Measurements from ENCODE around the gene RHOJ.

Gene RHOJ

GRCh38 chr14:63223596-63223995 is 19.4 kb downstream of the RHOJ start:
- Histone ChIP-seq H3K27me3 (ENCODE audit: insufficient read depth, insufficient read length) (no peaks in the 10 kb centered on the region), H3K4me1 (ENCODE audit: insufficient read depth, insufficient read length) (no peaks in the 10 kb centered on the region), H3K9me3 (ENCODE audit: insufficient read depth, low read length) (no peaks in the 10 kb centered on the region), H3K9ac (ENCODE audit: insufficient read length, low read depth) (no peak overlapping the region), H3K36me3 (ENCODE audit: insufficient read depth, insufficient read length, low read length) (no peaks in the 10 kb centered on the region), H3K4me3 (ENCODE audit: insufficient read length, low read depth) (no peak overlapping the region)
- TF ChIP-seq YY1 (IDR thresholded peaks at IDR 0.05; ENCODE audit: insufficient read depth, insufficient read length), result no peak
- no peak for TF ChIP-seq ZNF274 (IDR thresholded peaks at IDR 0.05; ENCODE audit: low read depth, low read length)
- TF ChIP-seq SUZ12 (IDR thresholded peaks at IDR 0.05; ENCODE audit: extremely low read depth, insufficient read depth, insufficient read length), result no peak
- no peak for DNase-seq (ENCODE audit: low read depth, low spot score)

- H3K36me3 ChIP-seq (ENCODE audit: insufficient read depth, insufficient read length, low read length), result no peaks in the 10 kb centered on the region
- no peaks in the 10 kb centered on the region for H3K9me3 ChIP-seq (ENCODE audit: insufficient read depth, low read length)
- H3K9ac ChIP-seq (ENCODE audit: insufficient read length, low read depth), result no peak overlapping the region
- no peak overlapping the region for H3K4me3 ChIP-seq (ENCODE audit: insufficient read length, low read depth)
- TF ChIP-seq ZNF274 (IDR thresholded peaks at IDR 0.05; ENCODE audit: low read depth, low read length) (no peak), SUZ12 (IDR thresholded peaks at IDR 0.05; ENCODE audit: extremely low read depth, insufficient read depth, insufficient read length) (no peak), YY1 (IDR thresholded peaks at IDR 0.05; ENCODE audit: insufficient read depth, insufficient read length) (no peak)
- H3K4me1 ChIP-seq (ENCODE audit: insufficient read depth, insufficient read length), result no peaks in the 10 kb centered on the region
- DNase-seq (ENCODE audit: low read depth, low spot score), result no peak
- no peaks in the 10 kb centered on the region for H3K27me3 ChIP-seq (ENCODE audit: insufficient read depth, insufficient read length)
Observed at GRCh38 chr14:63224196-63224595, 20.0 kb downstream of the RHOJ start.

GRCh38 chr14:63228217-63228616 is 24.0 kb downstream of the RHOJ start:
- Histone ChIP-seq H3K9me3 (ENCODE audit: insufficient read depth, low read length) (no peaks in the 10 kb centered on the region), H3K4me3 (ENCODE audit: insufficient read length, low read depth) (no peak overlapping the region), H3K36me3 (ENCODE audit: insufficient read depth, insufficient read length, low read length) (no peaks in the 10 kb centered on the region), H3K4me1 (ENCODE audit: insufficient read depth, insufficient read length) (no peaks in the 10 kb centered on the region), H3K27me3 (ENCODE audit: insufficient read depth, insufficient read length) (no peaks in the 10 kb centered on the region), H3K9ac (ENCODE audit: insufficient read length, low read depth) (no peak overlapping the region)
- TF ChIP-seq ZNF274 (IDR thresholded peaks at IDR 0.05; ENCODE audit: low read depth, low read length) (no peak), SUZ12 (IDR thresholded peaks at IDR 0.05; ENCODE audit: extremely low read depth, insufficient read depth, insufficient read length) (no peak), YY1 (IDR thresholded peaks at IDR 0.05; ENCODE audit: insufficient read depth, insufficient read length) (no peak)
- DNase-seq (ENCODE audit: low read depth, low spot score), result no peak

GRCh38 chr14:63229330-63230059 is 25.3 kb downstream of the RHOJ start:
- no peak for TF ChIP-seq ZNF274 (IDR thresholded peaks at IDR 0.05; ENCODE audit: low read depth, low read length)
- TF ChIP-seq YY1 (IDR thresholded peaks at IDR 0.05; ENCODE audit: insufficient read depth, insufficient read length), result no peak
- TF ChIP-seq SUZ12 (IDR thresholded peaks at IDR 0.05; ENCODE audit: extremely low read depth, insufficient read depth, insufficient read length), result no peak
- DNase-seq (ENCODE audit: low read depth, low spot score), result no peak
- Histone ChIP-seq H3K9ac (ENCODE audit: insufficient read length, low read depth) (no peak overlapping the region), H3K27me3 (ENCODE audit: insufficient read depth, insufficient read length) (no peaks in the 10 kb centered on the region), H3K36me3 (ENCODE audit: insufficient read depth, insufficient read length, low read length) (no peaks in the 10 kb centered on the region), H3K4me1 (ENCODE audit: insufficient read depth, insufficient read length) (no peaks in the 10 kb centered on the region), H3K9me3 (ENCODE audit: insufficient read depth, low read length) (no peaks in the 10 kb centered on the region), H3K4me3 (ENCODE audit: insufficient read length, low read depth) (no peak overlapping the region)

GRCh38 chr14:63231766-63232165 is 27.5 kb downstream of the RHOJ start:
- H3K27me3 ChIP-seq (ENCODE audit: insufficient read depth, insufficient read length), result no peaks in the 10 kb centered on the region
- DNase-seq (ENCODE audit: low read depth, low spot score), result no peak
- H3K36me3 ChIP-seq (ENCODE audit: insufficient read depth, insufficient read length, low read length), result no peaks in the 10 kb centered on the region
- H3K9ac ChIP-seq (ENCODE audit: insufficient read length, low read depth), result no peak overlapping the region
- no peak overlapping the region for H3K4me3 ChIP-seq (ENCODE audit: insufficient read length, low read depth)
- H3K9me3 ChIP-seq (ENCODE audit: insufficient read depth, low read length), result no peaks in the 10 kb centered on the region
- TF ChIP-seq YY1 (IDR thresholded peaks at IDR 0.05; ENCODE audit: insufficient read depth, insufficient read length) (no peak), ZNF274 (IDR thresholded peaks at IDR 0.05; ENCODE audit: low read depth, low read length) (no peak), SUZ12 (IDR thresholded peaks at IDR 0.05; ENCODE audit: extremely low read depth, insufficient read depth, insufficient read length) (no peak)
- H3K4me1 ChIP-seq (ENCODE audit: insufficient read depth, insufficient read length), result no peaks in the 10 kb centered on the region

- Histone ChIP-seq H3K4me1 (ENCODE audit: insufficient read depth, insufficient read length) (no peaks in the 10 kb centered on the region), H3K4me3 (ENCODE audit: insufficient read length, low read depth) (no peak overlapping the region), H3K27me3 (ENCODE audit: insufficient read depth, insufficient read length) (no peaks in the 10 kb centered on the region), H3K9ac (ENCODE audit: insufficient read length, low read depth) (no peak overlapping the region), H3K9me3 (ENCODE audit: insufficient read depth, low read length) (no peaks in the 10 kb centered on the region), H3K36me3 (ENCODE audit: insufficient read depth, insufficient read length, low read length) (no peaks in the 10 kb centered on the region)
- TF ChIP-seq SUZ12 (IDR thresholded peaks at IDR 0.05; ENCODE audit: extremely low read depth, insufficient read depth, insufficient read length) (no peak), YY1 (IDR thresholded peaks at IDR 0.05; ENCODE audit: insufficient read depth, insufficient read length) (no peak), ZNF274 (IDR thresholded peaks at IDR 0.05; ENCODE audit: low read depth, low read length) (no peak)
- DNase-seq (ENCODE audit: low read depth, low spot score), result no peak
Observed at GRCh38 chr14:63237791-63238190, 33.5 kb downstream of the RHOJ start.

- no peak for TF ChIP-seq SUZ12 (IDR thresholded peaks at IDR 0.05; ENCODE audit: extremely low read depth, insufficient read depth, insufficient read length)
- no peak for TF ChIP-seq ZNF274 (IDR thresholded peaks at IDR 0.05; ENCODE audit: low read depth, low read length)
- no peak for TF ChIP-seq YY1 (IDR thresholded peaks at IDR 0.05; ENCODE audit: insufficient read depth, insufficient read length)
- Histone ChIP-seq H3K9ac (ENCODE audit: insufficient read length, low read depth) (no peak overlapping the region), H3K9me3 (ENCODE audit: insufficient read depth, low read length) (no peaks in the 10 kb centered on the region), H3K4me1 (ENCODE audit: insufficient read depth, insufficient read length) (no peaks in the 10 kb centered on the region), H3K27me3 (ENCODE audit: insufficient read depth, insufficient read length) (no peaks in the 10 kb centered on the region), H3K36me3 (ENCODE audit: insufficient read depth, insufficient read length, low read length) (no peaks in the 10 kb centered on the region), H3K4me3 (ENCODE audit: insufficient read length, low read depth) (no peak overlapping the region)
- DNase-seq (ENCODE audit: low read depth, low spot score), result no peak
Observed at GRCh38 chr14:63240221-63240620, 36.0 kb downstream of the RHOJ start.
